HUDEP-2 (cell line): ENCODE data around the gene ACBD6.
A peak's percentile ranks its signal among the peaks of the same experiment; 100 is the strongest.
"Not testable (repeated sequence)": the region's sequence is repeated elsewhere in the genome, so short reads cannot be mapped to it uniquely, and the experiment has no call there.

Experiments
- DNase-seq, 76 experiments: peaks; one replicate each; lab custom pipeline; 2025; ENCODE audit not compliant: unreplicated experiment in 76 of 76; lab: John Stamatoyannopoulos, UW

ACBD6 gene

GRCh38 chr1:180424848-180425457 lies 77.4 kb downstream of the ACBD6 start:
- no peak for DNase-seq

GRCh38 chr1:180421614-180422013 lies 80.8 kb downstream of the ACBD6 start:
- no peak for DNase-seq

- not testable (repeated sequence) for DNase-seq
Measured at GRCh38 chr1:180421145-180421544, 81.2 kb downstream of the ACBD6 start.

- DNase-seq: peak in 15 of 76 experiments; percentile 1 to 25 (median 7)
Measured at GRCh38 chr1:180415985-180416633, 86.3 kb downstream of the ACBD6 start.

GRCh38 chr1:180415236-180415848 lies 87.0 kb downstream of the ACBD6 start:
- no peak for DNase-seq

GRCh38 chr1:180412583-180412982 lies 89.8 kb downstream of the ACBD6 start:
- no peak for DNase-seq

- not testable (repeated sequence) for DNase-seq
Measured at GRCh38 chr1:180408128-180408527, 94.2 kb downstream of the ACBD6 start.

- no peak for DNase-seq
Measured at GRCh38 chr1:180407051-180407450, 95.3 kb downstream of the ACBD6 start.

GRCh38 chr1:180402551-180402950 lies 99.8 kb downstream of the ACBD6 start:
- no peak for DNase-seq

- DNase-seq: no peak
Measured at GRCh38 chr1:180402001-180402400, 100.4 kb downstream of the ACBD6 start.

GRCh38 chr1:180397175-180397574 lies 105.2 kb downstream of the ACBD6 start:
- DNase-seq: no peak

GRCh38 chr1:180392427-180393145 lies 109.8 kb downstream of the ACBD6 start:
- DNase-seq: no peak

GRCh38 chr1:180392020-180392419 lies 110.4 kb downstream of the ACBD6 start:
- no peak for DNase-seq

- no peak for DNase-seq
Measured at GRCh38 chr1:180387413-180387812, 115.0 kb downstream of the ACBD6 start.

- DNase-seq: no peak
Measured at GRCh38 chr1:180386745-180387367, 115.5 kb downstream of the ACBD6 start.

GRCh38 chr1:180385144-180385543 lies 117.2 kb downstream of the ACBD6 start:
- DNase-seq: no peak

- no peak for DNase-seq
Measured at GRCh38 chr1:180384286-180385005, 117.9 kb downstream of the ACBD6 start.

- no peak for DNase-seq
Measured at GRCh38 chr1:180382326-180383115, 119.9 kb downstream of the ACBD6 start.

GRCh38 chr1:180381184-180381580 lies 121.2 kb downstream of the ACBD6 start:
- DNase-seq: no peak
